HG02852 (cell line): ENCODE data around the gene TMEM132E.

Experiments
- ATAC-seq: cut with Tn5 transposase; IDR thresholded peaks from one replicate; pipeline ENCODE4 v1.9.1; 2021; ENCODE audit warnings: mild to moderate bottlenecking, moderate library complexity; ENCODE audit not compliant: unreplicated experiment

TMEM132E gene

GRCh38 chr17:34654881-34655276 lies 75.5 kb downstream of the TMEM132E start:
- ATAC-seq, result no peak

- ATAC-seq, result no peak
Observed at GRCh38 chr17:34656801-34657200, 77.4 kb downstream of the TMEM132E start.

DNA sequence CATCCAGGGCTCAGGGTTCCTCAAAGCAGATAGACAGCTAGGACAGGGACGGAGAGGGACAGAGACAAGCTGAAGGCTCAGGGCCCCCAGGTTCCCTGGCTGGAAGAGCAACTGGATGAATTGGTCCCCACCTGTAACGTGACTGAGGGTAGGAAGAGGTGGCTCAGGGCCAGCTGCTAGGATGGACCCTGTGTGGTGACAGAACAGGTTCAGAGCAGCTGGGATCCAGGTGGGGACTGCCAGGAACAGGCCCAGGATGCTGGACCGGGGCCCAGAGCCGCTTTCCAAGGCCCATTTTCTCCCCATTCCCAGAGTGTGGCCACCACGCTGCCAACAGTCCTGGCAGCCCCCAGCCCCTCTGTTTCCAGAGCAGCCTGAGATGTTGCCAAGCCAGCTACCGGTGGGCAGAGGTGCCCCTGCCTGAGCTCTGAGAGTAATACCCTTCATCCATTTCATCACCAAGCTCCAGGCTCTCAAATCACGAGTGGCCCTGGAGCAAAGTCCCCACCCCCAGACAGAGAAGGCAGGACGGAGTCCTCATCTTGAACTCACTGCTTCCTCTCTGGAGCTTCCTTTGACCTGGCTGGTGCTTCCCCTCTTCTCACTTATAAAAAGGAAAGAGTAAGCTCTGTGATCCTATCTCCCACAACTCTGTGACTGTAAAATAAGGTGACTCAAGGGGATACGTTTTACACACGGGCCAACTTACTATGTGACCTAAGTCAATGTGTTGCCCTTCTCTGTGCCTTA lies 79.6 kb downstream of the TMEM132E start:
- no peak for ATAC-seq

DNA sequence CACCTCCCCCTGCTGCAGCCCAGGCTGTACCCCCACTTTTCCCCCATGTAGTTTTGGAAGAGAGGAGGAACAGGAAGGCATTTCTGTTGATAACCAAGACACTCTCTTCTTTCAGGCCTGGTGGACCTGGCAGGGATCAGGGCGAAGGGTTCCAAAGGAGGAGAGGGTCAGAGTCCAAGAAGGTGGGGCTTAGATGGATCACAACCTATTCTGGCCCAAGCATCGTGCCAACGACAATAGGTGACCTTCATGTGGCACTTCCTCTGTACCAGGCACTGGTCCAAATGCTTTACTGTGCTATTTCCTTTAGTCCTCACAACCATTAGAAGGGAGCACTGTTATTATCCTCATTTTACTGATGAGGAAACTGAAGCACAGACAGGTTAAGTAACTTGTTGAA lies 84.3 kb downstream of the TMEM132E start:
- ATAC-seq, result no peak

DNA sequence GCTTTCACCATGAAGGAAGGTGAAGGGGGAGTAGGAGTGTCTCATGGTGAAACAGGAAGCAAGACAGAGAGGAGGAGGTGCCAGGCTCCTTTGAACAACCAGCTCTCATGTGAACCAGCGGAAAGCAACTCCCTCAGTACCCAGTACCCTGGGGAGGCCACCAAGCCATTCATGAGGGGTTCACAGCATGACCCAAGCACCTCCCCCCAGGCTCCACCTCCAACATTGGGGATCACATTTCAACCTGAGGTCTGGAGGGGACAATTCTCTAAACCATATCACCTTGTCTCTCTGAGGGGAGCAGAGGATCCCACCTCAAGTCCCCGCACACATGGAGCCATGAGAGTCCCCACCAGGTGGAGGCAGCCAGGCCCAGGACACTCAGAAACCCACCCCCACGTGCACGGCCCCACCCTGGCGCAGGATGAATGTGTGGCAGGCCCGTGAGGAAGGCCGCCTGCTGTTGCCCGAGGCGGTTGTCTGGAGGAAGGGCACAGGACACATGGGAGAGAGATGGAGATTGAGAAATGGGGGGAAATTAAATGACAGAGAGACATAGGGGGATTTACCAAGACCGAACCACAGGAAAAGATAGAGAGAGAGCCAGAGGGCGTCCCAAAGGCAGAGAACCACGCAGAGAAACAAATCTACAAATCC lies 85.9 kb downstream of the TMEM132E start:
- no peak for ATAC-seq

DNA sequence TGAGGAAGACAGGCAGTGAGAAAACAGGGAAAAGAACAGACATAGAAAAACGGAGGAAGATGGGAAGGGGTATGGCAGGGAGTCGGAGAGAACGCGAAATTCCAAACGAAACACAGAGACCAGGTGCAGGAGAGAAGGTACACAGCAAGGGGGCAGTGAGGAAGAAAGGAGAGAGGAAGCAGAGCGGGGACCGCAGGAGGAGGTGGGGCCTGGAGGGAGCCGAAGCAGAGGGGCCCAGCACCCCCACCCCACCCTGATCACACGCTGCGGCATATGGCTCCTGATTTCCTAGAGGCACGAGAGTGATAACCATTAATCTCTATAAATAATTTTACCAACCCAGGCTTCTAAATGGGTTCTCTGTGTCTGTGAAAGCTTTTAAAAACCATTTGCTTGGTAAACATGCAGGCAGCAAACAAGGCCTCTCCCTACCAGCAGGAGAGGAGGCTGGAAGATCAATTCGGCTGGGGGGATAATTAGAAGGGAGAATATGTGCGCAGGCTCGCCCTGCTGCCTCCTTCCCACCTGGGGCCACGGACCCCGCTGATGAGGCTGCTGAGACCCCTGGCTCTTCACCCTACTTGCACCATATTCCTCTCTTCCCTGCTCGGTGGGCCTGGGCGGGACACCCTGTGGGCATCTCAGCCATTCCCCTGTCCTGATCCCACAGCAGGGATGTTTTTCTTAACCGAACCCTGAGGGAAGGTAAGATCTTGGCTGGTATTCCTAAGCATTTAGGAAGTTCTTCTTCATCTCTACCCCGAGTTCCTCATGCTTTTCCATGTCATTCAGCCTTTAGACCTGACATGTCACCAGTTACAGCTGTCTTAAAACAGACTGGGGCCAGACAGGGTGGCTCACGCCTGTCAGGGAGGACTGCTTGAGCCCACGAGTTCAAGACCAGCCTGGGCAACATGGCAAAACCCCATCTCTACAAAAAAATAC lies 86.7 kb downstream of the TMEM132E start:
- ATAC-seq, result no peak

- ATAC-seq, result no peak
Observed at GRCh38 chr17:34667656-34668055, 88.3 kb downstream of the TMEM132E start.

GRCh38 chr17:34668206-34668605 lies 88.8 kb downstream of the TMEM132E start:
- no peak for ATAC-seq

GRCh38 chr17:34669511-34669910 lies 90.1 kb downstream of the TMEM132E start:
- ATAC-seq, result no peak

- no peak for ATAC-seq
Observed at GRCh38 chr17:34670618-34671017, 91.2 kb downstream of the TMEM132E start.

GRCh38 chr17:34671191-34671590 lies 91.8 kb downstream of the TMEM132E start:
- no peak for ATAC-seq

DNA sequence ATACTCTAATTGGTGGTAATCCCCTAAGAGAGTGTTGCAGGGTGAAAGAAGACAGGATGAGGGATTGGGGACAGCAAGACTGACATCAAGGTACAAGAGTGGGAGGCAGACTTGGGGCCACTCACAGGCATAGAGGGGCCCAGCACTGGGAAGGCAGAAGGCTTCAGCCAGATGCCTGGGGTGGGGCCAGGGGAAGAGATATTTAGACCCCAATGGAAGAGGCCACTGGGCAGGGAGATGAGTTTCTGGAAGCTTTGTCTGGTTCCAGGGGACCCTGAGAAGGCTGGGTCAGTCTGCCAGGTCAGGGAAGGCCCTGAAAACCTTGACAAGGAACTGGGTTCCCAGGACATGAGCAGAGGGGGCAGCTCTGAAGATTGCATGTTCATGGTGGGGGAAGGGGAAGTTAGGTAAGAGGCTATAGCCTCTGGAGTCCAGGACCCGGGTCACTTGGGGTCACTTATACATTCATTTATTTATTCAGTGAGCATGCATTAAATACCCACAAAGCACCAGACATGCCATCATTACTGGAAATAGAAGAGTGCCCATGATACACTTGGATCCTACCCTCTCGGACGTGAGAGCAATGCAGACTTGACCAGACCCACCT lies 92.9 kb downstream of the TMEM132E start:
- ATAC-seq, result no peak

DNA sequence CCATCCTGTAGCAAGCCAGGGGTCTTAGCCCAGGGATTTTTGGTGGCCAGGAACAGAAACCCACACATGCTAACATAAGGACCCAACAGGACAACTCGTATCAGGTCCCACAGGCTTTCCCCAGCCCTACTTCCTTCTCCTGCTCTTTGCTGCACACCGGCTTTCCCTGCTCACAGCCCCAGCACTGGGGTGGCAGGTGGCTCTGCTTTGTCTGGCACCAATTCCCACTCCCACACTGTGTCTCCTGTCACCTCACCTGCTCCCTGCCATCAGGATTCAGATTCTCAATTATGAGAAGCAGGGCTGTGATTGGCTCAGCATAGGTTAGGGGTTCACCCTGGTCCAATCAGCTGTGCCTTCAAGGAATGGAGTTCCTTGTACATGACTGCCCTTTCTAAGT lies 94.1 kb downstream of the TMEM132E start:
- no peak for ATAC-seq

GRCh38 chr17:34673995-34674890 lies 94.9 kb downstream of the TMEM132E start:
- no peak for ATAC-seq

DNA sequence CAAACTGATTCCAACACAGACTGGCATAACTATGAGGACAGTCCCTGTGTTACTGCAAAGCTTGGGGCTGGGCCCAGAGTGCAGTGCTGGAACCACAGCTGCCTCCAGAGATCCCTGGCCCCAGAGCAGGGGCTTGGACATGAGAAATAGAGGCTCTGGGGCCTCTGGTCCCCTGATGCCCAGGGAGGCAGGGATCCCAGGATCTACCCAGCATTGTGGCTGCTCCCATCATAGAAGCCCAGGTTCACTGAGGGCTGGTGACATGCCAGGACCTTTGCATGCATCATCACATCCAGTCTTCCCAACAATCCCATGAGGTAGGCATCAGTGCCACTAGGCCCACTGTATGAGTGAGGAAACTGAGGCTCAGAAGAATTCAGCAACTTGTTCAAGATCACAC lies 95.8 kb downstream of the TMEM132E start:
- ATAC-seq, result no peak

GRCh38 chr17:34675605-34676004 lies 96.2 kb downstream of the TMEM132E start:
- no peak for ATAC-seq

- no peak for ATAC-seq
Observed at GRCh38 chr17:34680151-34680550, 100.8 kb downstream of the TMEM132E start.

GRCh38 chr17:34682305-34682704 lies 102.9 kb downstream of the TMEM132E start:
- ATAC-seq, result no peak

DNA sequence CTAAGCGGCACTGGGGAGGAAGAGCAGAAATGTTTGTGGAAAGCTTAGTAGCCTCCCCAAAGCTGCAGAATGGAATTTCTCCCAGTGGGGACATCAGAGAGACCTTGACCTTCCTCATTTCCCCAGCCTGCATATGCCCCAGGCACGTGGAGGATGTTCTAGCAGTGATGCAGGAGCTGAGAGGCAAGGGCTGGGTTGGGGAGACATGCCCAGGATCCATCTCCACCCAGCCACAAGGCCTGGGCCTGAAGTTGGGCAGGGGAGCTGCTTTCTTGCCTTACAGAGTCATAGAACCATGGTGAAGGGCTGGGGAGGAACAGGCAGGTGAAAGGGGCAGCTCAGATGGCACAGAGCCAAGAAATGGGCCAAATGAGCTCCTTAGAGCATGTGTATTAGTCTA lies 104.0 kb downstream of the TMEM132E start:
- no peak for ATAC-seq
